Large intestine (tissue), 3 donors: ENCODE results near the gene NFS1. TPM values are rescaled to one million over a fixed set of nuclear protein-coding genes. Genes with fewer than 3 reads are reported as not detected.
"Not testable (repeated sequence)": the region's sequence is repeated elsewhere in the genome, so short reads cannot be mapped to it uniquely, and the experiment has no call there.

ENCODE experiments used
- DNase-seq, 2 donors: peaks; one replicate each; pipeline versions ENCODE4 v3.0.0 to v3.0.0-alpha.2; 2013
- H3K27ac ChIP-seq: one replicate; pipeline ENCODE4 v1.5.1; 2013; ENCODE audit warnings: low read length
- H3K27me3 ChIP-seq: 2 replicates; pipeline ENCODE4 v1.6.1; 2013; ENCODE audit warnings: low read length; ENCODE audit not compliant: control insufficient read depth, insufficient read depth
- H3K36me3 ChIP-seq: 2 replicates; pipeline ENCODE4 v1.6.1; 2013; ENCODE audit warnings: low read length; ENCODE audit not compliant: control insufficient read depth, insufficient read depth
- H3K4me1 ChIP-seq: one replicate; pipeline ENCODE4 v1.6.1; 2013; ENCODE audit warnings: low read length; ENCODE audit not compliant: control insufficient read depth, insufficient read depth
- H3K4me3 ChIP-seq: one replicate; pipeline ENCODE4 v1.5.1; 2013; ENCODE audit warnings: low read length
- H3K9me3 ChIP-seq: one replicate; pipeline ENCODE4 v1.6.1; 2013; ENCODE audit warnings: mild to moderate bottlenecking, low read depth, low read length, moderate library complexity; ENCODE audit not compliant: control insufficient read depth
- WGBS: methylation state at CpG from one replicate; pipeline ENCODE4 v1.1.5; 2013; ENCODE audit warnings: low lambda C conversion rate; ENCODE audit not compliant: insufficient coverage; 5-methylcytosine and 5-hydroxymethylcytosine counted together
- polyA plus RNA-seq: library from polyadenylated mRNA; unstranded; fragments of 120-200 nt; gene quantifications from one replicate; pipeline ENCODE4 v1.2.1, GENCODE V29; 2013

NFS1 gene
- polyA plus RNA-seq, 1 donor = 32.1 TPM

GRCh38 chr20:35718972-35719635 is 20.0 kb upstream of the NFS1 start:
- WGBS = no CpG with 5 or more reads among the region's 12 CpGs
- H3K4me3 ChIP-seq = no peak overlapping the region
- peaks cover 85% of the 10 kb centered on the region for H3K36me3 ChIP-seq
- DNase-seq = no peak
- no peaks in the 10 kb centered on the region for H3K4me1 ChIP-seq
- no peaks in the 10 kb centered on the region for H3K27me3 ChIP-seq
- H3K27ac ChIP-seq = no peak overlapping the region
- no peaks in the 10 kb centered on the region for H3K9me3 ChIP-seq

- not testable (repeated sequence) for H3K9me3 ChIP-seq, H3K4me3 ChIP-seq, H3K4me1 ChIP-seq, H3K27me3 ChIP-seq, DNase-seq, H3K27ac ChIP-seq
- H3K36me3 ChIP-seq = peaks cover 82% of the 10 kb centered on the region
- 80% methylated on average over 1 of the region's 8 CpGs for WGBS
Measured at GRCh38 chr20:35718321-35718720, 19.2 kb upstream of the NFS1 start.

- H3K36me3 ChIP-seq = peaks cover 79% of the 10 kb centered on the region
- no peaks in the 10 kb centered on the region for H3K4me1 ChIP-seq
- no CpG with 5 or more reads among the region's 4 CpGs for WGBS
- no peak overlapping the region for H3K4me3 ChIP-seq
- H3K27me3 ChIP-seq = no peaks in the 10 kb centered on the region
- H3K9me3 ChIP-seq = no peaks in the 10 kb centered on the region
- DNase-seq = no peak
- H3K27ac ChIP-seq = no peak overlapping the region
Measured at GRCh38 chr20:35716330-35716729, 17.2 kb upstream of the NFS1 start.

DNA sequence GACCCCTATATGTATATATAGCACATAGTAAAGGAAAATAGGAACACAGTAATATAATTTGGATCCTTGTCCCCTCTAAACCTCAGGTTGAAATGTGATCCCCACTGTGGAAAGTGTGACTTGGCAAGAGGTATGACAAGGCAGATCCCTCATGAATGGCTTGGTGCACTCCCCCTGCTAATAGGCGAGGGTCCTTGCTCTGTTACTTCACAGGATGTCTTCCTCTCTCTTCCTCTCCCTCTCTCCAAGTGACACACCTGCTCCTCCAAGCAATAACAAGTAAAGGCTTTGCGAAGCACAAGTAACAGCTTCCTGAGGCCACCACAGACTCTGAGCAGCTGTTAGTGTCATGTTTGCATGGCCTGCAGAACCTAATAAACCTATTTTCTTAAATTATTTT is 16.5 kb upstream of the NFS1 start:
- no CpG with 5 or more reads among the region's 2 CpGs for WGBS
- Histone ChIP-seq H3K4me3 (no peak overlapping the region), H3K27ac (no peak overlapping the region), H3K36me3 (peaks cover 79% of the 10 kb centered on the region), H3K27me3 (no peaks in the 10 kb centered on the region), H3K9me3 (no peaks in the 10 kb centered on the region), H3K4me1 (no peaks in the 10 kb centered on the region)
- no peak for DNase-seq

DNA sequence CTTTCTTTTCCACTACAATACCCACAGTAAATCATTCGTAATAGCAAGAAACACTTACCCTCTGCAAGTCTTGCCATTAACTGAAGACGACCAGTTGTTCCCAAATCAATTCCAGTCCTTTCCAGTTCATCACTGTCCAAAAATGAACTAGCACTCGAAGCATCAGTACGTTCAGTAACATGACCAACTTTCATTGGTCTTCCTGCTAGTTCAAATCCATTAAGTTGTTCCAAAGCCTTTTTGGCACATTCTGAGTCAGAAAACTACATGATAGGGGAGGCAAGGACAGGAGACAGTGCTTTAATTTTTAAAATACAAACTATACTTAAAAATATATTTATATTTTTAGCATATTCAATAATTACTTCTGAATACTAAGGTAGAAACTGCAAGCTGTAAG is 15.0 kb upstream of the NFS1 start:
- H3K4me3 ChIP-seq = no peak overlapping the region
- no peaks in the 10 kb centered on the region for H3K27me3 ChIP-seq
- H3K36me3 ChIP-seq = peaks cover 77% of the 10 kb centered on the region
- no peak for DNase-seq
- H3K4me1 ChIP-seq = no peaks in the 10 kb centered on the region
- WGBS = 100% methylated on average over 4 of the region's 4 CpGs
- no peaks in the 10 kb centered on the region for H3K9me3 ChIP-seq
- H3K27ac ChIP-seq = no peak overlapping the region

DNA sequence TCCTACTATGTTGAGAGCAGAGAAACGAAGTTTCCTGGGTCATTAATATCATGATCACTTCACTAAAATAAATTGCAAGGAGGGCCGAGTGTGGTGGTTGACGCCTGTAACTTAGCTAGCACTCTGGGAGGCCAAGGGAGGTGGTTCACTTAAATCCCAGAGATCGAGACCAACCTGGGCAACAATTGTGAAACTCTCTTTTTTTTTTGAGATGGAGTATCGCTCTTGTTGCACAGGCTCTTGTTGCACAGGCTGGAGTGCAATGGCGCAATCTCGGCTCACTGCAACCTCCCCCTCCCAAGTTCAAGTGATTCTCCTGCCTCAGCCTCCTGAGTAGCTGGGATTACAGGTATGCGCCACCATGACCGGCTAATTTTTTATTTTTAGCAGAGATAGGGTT is 14.0 kb upstream of the NFS1 start:
- not testable (repeated sequence) for H3K27me3 ChIP-seq, H3K9me3 ChIP-seq, DNase-seq, H3K27ac ChIP-seq, H3K4me1 ChIP-seq, H3K4me3 ChIP-seq
- WGBS = 100% methylated on average over 2 of the region's 9 CpGs
- peaks cover 74% of the 10 kb centered on the region for H3K36me3 ChIP-seq

DNA sequence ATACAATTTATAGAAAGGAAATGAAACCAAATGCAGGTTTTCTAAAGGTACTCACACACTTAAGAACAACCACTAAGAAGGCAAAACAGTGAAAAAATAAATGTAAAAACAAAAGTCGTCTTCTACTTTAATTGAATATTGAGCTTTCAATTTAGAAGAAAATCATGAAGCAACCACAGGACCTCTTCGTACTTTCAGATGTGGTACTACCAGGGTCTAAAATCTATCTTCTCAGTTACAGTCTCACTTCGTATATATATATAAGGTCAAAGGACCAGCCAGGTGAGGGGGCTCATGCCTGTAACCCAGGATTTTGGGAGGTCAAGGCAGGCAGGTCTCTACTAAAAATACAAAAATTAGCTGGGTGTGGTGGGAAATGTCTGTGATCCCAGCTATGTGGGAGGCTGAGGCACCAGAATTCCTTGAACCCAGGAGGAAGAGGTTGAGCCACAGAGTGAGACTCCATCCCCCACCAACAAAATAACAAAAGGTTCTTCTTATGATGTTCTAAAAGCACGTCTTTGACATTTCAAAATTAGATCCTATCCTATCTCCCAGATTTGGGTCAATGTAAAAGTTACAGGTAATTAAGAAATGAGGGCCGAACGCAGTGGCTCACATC is 12.5 kb upstream of the NFS1 start:
- no peaks in the 10 kb centered on the region for H3K4me1 ChIP-seq
- H3K9me3 ChIP-seq = no peaks in the 10 kb centered on the region
- peaks cover 68% of the 10 kb centered on the region for H3K36me3 ChIP-seq
- no peak overlapping the region for H3K4me3 ChIP-seq
- no peaks in the 10 kb centered on the region for H3K27me3 ChIP-seq
- no peak for DNase-seq
- H3K27ac ChIP-seq = no peak overlapping the region
- 93% methylated on average over 2 of the region's 6 CpGs for WGBS

- Histone ChIP-seq H3K36me3 (peaks cover 66% of the 10 kb centered on the region), H3K27me3 (no peaks in the 10 kb centered on the region), H3K9me3 (no peaks in the 10 kb centered on the region), H3K27ac (no peak overlapping the region), H3K4me3 (no peak overlapping the region), H3K4me1 (no peaks in the 10 kb centered on the region)
- no peak for DNase-seq
- 14% methylated on average over 1 of the region's 6 CpGs for WGBS
Measured at GRCh38 chr20:35710884-35711587, 11.9 kb upstream of the NFS1 start.

DNA sequence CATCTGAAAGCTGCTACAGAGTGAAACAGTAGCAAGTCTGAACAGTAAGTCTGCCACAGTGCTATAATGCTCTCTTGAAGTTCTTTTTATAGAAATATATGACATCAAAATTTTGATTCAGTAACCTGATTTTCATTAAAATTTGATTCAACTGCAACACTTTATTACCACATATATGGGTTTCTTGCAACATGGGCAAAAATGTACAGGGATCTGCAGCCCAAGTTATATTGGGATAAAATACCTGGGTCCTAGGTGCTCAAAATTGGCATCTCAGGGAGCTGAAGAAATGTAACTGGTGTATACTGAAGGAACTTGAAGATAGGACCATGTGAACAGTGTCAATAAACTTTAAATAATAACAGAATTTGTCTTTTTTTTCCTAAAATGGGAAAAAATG is 10.9 kb upstream of the NFS1 start:
- Histone ChIP-seq H3K9me3 (no peaks in the 10 kb centered on the region), H3K27me3 (no peaks in the 10 kb centered on the region), H3K27ac (no peak overlapping the region), H3K4me1 (no peaks in the 10 kb centered on the region), H3K4me3 (no peak overlapping the region), H3K36me3 (peaks cover 65% of the 10 kb centered on the region)
- DNase-seq = no peak

GRCh38 chr20:35709259-35709658 is 10.1 kb upstream of the NFS1 start:
- no peak for DNase-seq
- H3K27ac ChIP-seq = no peak overlapping the region
- no peak overlapping the region for H3K4me3 ChIP-seq
- H3K9me3 ChIP-seq = no peaks in the 10 kb centered on the region
- WGBS = 100% methylated on average over 1 of the region's 1 CpG
- no peaks in the 10 kb centered on the region for H3K4me1 ChIP-seq
- no peaks in the 10 kb centered on the region for H3K27me3 ChIP-seq
- peaks cover 70% of the 10 kb centered on the region for H3K36me3 ChIP-seq
